AG08396 (cell line): Measurements from ENCODE around the gene KCNH8.
"Not testable (repeated sequence)": the region's sequence is repeated elsewhere in the genome, so short reads cannot be mapped to it uniquely, and the experiment has no call there.

Experiments used
- DNase-seq: peaks from one replicate; pipeline ENCODE4 v3.0.0; 2012; ENCODE audit warnings: low spot score, mixed read lengths

Gene KCNH8

DNA sequence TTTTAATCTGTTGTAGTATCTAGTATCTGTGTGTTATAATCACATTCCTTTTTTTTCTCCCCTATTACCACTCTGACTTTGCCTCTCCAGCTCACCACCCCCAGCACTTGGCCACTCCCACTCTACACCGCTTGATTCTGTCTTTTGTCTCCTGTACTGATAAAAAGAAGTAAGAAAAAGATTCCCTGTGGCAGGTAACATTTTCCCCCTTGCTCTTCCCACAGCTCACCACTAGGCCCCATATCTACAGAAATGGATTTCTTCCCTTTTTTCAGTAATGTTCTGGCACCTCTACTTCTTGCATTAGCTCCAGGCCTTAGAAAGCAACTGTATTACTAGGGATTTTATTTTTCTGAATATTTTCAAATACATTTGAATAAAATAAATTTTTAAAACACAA lies 25.6 kb downstream of the KCNH8 start:
- no peak for DNase-seq

DNA sequence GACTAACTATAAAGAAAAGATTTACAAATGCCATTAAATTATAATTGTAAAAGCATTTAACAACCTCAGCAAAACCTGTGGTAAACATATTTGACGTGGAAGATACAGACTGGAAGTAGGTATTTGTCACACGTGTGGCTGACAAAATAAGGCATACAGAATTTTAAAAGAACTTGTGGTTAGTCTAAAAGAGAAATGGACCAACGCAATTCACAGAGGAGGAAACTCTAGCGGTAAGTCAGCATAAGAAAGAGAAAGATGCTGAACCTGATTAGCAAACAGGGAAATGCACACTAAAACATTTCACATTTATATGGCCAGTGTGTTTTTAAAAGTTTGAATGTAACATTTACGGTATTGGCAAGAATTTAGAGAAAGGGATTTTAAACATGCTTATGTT lies 35.3 kb downstream of the KCNH8 start:
- no peak for DNase-seq

DNA sequence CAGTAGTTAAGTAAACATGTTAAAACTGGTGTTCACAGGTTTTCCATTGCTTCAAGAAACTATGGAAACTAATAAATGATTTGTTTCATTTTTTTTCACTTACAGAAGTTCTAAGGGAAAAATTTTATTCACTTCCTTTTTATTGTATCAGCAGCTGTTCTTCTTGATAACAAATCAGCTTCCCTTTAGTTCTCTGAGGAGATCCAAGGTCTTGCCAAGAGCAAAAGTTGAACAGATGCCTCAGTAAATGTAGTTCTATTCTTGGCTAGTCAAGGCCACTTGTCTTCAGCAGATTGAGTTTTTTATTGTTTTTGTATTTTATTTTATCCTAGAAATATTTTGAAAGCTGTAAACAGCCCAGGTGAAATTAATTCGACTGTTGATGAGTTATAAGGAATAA lies 41.8 kb downstream of the KCNH8 start:
- DNase-seq: no peak

DNA sequence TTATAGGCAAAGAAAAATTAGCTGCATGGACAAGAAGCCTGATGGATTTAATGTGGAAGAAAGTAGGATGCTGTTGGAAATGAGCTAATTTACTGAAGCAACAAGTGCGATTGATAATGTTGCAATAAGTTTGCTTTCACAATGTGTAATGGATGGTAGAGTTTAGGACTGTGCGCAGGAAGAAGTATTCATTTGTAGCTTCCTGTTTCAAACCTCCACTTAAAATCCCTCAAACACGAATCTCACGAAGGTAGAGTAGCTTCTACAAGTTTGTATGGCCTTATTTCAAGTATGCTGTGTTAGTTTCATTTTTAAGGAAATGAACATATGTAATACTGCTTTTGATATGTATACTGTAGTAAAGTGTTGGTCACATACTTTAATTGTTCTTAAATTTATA lies 42.3 kb downstream of the KCNH8 start:
- no peak for DNase-seq

DNA sequence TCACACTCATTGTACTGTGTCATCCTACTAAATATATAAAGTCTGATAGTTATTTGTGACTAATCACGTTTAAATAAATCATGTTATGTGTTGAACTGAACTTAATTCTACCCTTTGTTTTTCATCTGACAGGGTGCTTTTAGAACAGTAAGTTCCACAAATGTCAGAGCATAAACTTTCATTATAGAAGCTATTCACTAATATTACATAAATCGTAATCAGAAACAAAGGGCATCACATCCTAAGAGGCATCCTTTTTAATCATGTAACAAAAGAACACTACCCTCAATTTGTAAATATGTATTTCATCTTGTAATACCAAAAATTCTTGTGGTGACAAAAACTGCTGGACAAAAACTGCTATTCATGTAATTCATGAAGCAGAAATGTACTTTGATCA lies 50.8 kb downstream of the KCNH8 start:
- no peak for DNase-seq

DNA sequence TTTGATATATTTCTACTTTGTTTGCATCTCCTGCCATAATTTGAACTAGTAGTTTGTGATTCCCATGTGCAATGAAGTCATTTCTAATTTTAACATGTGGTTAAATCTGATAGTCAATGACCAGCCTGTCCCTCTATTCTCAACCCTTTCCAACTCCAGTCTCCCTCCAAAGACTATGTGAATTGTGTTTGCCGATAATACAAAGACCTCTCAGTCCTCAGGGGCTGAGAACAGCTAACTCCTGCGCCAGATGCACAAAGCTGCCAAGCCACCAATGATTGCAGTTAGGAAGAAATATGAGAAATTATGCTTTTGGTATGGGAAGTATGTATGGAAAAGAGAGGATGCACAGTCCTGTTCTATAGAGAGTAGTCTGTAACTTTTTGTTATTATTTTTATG lies 54.0 kb downstream of the KCNH8 start:
- no peak for DNase-seq

DNA sequence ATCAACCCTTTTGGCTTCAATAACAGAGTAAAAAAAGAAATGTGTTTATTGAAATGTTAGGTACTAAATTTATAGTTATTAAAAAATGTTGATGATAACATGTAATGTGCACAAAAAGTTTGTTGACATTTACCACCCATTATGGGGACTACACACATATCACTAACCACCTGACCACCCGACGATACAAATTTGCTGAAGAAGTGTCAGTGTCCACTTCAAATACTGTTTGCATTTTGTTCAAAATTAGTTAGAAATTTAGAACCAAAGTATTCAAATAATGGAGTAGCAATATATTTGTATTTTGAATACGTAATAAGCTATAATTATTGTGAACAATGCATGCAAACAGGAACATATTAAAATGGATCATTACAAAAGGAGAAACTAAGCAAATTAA lies 54.4 kb downstream of the KCNH8 start:
- no peak for DNase-seq

DNA sequence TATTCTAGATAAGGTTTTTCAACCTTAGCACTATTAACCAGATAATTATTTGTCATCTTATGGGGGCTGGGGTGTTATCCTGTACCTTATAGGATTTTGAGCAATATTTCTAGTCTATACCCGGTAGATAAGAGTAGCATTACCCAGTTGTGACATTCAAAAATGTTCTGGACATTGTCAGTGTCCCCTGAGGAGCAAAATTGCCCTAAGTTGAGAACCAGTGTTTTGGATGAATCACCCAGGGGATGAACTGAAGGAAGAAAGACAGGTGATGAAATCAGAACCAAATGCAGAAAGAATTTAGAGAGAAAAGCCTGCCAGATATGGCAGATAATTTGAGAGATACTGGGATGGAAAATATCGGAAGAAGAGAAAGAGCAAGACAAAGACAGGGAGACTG lies 58.2 kb downstream of the KCNH8 start:
- no peak for DNase-seq

DNA sequence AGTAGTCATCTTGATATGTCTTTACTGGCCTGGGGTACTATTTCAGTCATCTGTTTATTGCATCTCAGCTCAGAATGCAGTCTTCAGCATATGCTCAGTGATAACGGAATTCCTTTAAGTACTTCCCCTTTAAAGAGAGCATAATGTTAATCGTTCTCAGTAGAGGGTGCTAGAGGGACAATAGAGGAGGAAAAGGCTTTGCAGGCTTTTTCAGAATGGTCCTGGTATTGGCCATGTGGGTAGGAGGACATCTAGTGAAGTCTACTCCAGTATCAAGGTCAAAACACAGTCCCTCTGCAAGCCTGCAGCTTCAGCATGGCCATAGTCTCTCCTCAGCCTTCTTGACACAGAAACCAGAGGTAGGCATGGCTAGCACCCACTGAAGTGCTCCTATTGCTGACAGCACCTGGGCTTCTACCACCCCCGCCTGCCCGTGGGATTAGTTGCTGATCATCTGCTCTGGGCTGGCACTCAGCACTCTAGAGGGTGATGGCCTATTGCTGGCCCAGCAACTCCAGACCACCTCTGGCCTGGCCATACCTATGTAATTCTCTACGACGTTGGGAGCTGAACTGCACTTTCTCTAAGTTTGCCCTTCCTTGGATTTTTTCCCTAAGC lies 65.4 kb downstream of the KCNH8 start:
- no peak for DNase-seq

DNA sequence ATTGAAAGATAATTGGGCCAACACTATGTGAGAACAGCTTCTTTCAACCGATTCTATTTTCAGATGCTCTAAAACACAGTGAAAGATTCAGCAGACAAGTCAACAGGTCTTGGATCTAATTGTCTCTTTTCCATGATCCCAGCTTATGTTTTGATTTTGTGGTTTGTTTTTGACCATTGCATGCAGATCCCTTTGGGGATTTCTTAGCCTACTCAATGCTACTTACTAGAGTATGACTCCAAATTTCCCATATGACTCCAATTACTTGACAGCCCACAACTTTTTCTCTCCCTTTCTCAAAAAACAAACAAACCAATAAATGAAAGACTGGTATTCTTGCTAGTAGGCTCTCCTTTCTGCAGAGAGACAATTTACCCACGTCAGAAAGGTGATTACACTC lies 67.1 kb downstream of the KCNH8 start:
- no peak for DNase-seq

DNA sequence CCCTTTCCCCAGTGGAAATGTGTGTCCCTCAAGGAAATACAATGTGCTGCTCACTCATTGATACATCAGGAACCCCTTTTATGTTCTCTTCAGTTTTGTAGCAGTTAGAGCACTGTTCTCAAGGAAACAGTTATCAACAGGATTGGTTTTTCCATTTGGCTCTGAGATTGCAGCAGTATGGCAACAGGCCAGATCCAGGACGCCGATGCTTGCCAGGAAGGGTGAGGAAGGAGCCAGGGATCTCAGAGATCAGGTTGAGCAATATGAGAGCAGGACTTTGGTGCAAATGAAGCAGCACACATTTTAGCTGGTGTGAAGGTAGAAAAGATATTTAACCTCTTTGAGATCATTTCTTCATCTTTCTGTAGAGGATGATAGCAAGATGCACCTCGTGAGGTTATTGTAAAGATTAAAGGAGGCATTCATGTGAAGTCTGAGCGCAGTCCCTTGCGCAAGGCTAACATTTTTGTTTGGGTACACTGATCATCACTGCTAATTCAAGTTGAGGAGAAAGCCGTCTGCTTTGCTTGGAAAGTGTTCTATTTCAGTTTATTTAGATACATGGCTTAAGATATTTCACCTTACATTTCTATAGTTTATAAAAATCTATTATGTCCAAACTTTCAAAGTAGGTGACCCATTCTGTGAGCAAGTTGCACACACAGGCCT lies 68.5 kb downstream of the KCNH8 start:
- DNase-seq: no peak

DNA sequence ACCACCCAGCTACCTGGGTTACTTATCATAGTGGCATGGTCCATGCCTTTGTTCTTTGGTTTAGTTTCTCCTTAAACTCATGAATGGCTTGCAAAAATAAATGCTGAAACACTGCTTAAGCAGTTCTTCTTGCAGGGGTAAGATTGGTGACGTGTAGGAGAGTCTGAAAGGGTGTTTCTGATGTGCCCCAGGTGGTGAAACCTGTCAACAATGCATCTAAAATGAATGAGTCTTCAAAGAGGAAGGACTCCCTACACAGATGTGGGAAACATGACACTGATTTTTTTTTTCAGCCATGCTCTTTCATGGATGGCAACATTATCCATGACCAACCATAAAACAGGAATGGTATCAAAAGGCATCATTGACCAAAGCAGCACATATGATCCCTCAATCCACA lies 72.0 kb downstream of the KCNH8 start:
- DNase-seq: no peak

DNA sequence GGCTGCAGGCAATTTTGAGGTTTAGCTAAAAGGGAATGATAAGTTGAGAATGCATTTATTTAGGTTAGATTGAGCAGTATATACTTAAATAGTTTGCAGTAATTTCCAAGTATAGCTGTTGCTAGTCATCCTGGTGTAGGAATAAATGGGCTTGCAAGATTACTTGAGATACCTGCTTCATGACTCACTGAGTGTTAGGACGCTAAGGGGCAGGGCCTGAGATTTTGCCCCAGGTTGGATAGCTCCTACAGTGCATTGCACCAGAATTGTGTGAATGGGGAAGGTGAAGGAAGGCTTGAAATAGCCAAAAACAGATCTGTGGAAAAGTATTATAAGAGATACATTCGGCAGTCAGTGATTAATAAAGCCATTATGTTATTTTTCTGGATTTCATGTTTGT lies 72.8 kb downstream of the KCNH8 start:
- DNase-seq: no peak

DNA sequence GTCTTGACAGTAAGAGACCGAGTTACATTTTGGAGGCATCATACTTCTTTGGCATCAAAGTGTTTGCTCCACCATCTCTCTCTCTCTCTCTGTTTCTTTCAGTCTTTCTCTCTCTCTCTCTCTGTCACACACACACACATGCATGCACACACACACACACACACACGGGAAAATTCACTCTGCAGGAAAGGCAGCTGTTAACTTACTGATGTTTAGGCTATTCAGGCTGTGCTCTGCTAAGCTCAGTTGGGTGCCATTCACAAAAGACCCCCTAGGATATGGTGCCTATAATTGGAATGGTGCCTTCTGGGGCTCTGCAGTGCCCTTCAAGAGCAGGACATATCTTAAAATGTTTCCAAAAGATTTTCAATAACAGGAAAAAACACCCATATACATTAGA lies 78.2 kb downstream of the KCNH8 start:
- DNase-seq: no peak

DNA sequence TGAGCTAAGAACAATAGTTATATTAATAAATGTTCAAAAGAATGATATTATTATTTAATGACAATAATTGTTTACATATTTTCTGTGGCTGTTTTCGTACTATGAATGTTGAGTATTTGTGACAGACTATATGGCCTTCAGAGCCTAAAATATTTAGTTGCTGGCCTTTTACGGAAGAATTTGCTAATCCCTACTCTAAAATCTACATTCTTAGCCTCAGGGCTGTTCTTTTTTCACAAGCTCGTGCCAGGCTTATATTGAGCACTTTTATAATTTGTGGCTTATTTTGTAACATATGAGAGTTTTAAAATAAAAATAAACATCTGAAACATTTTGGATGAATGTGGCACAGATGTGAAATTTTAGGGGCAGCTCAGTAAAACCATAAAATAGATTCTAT lies 79.9 kb downstream of the KCNH8 start:
- no peak for DNase-seq

DNA sequence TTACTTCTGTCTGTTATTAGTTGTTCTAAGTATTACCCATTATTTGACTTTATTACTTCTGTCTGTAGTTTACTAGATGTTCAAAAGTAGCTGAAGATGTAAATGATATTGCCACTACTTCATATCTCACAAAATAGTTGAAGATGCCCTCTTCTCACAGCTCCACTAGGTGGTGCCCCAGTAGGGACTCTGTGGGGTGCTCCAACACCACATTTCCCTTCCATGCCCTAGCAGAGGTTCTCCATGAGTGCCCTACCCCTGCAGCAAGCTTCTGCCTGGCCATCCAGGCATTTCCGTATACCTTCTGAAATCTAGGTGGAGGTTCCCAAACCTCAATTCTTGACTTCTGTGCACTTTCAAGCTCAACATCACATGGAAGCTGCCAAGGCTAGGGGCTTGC lies 80.8 kb downstream of the KCNH8 start:
- no peak for DNase-seq

DNA sequence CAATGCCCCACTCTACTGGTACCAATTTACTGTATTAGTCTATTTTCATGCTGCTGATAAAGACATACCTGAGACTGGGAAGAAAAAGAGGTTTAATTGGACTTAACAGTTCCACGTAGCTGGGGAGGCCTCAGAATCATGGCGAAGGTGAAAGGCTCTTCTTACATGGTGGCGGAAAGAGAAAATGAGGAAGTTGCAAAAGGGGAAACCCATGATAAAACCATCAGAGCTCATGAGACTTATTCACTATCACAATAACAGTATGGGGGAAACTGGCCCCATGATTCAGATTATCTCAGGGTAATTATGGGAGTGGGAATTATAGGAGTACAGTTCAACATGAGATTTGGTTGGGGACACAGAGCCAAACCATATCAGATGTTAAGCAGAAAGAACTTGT lies 81.6 kb downstream of the KCNH8 start:
- DNase-seq: not testable (repeated sequence)

DNA sequence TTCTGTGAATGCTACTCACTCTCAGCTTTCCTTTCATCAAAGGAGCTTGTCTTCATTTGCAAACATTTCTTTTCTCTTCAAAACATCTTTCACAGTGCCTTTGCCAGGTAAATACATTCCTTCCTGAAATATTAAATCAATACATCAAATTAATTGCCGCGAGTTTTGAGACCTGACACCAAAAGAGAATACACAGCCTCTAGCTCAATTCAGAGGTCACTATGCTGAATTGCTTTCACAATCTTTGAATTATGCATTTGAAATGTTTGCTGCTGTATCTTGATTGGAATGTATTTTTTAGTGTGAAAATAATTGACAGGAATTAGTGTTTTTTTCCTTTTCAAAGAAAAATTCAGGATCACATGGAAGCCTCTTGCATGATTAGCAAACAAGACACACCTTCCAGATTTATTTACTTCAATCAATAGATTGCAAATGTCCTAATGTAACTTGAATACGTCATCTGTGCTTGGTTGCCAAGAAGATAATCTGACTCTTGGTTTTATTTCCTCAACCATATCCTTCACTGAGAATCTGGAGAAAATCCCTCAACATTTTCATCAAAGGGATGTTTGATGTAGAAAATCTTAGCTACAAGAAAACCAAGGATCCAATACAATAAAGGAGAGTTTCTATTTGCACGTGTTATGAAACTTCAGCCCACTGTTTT lies 83.6 kb downstream of the KCNH8 start:
- DNase-seq: no peak

DNA sequence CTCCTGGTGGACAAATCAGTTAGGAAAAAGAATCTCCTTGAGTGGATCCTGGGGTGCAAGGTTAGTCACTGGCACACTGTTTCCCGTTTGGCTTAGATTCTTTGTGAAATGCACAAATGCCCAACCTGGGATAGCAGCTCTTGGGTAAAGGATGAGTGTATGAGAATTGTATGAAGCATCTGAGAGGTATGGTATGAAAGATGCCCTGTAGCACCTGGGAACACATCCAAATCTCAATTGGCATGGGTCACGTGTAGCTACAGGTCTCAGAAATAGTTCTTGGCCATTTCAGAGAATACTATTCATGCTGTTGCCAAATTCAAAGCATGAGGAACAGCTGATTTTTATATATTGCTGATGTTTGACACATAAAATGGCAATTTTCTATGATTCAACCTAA lies 84.3 kb downstream of the KCNH8 start:
- no peak for DNase-seq

DNA sequence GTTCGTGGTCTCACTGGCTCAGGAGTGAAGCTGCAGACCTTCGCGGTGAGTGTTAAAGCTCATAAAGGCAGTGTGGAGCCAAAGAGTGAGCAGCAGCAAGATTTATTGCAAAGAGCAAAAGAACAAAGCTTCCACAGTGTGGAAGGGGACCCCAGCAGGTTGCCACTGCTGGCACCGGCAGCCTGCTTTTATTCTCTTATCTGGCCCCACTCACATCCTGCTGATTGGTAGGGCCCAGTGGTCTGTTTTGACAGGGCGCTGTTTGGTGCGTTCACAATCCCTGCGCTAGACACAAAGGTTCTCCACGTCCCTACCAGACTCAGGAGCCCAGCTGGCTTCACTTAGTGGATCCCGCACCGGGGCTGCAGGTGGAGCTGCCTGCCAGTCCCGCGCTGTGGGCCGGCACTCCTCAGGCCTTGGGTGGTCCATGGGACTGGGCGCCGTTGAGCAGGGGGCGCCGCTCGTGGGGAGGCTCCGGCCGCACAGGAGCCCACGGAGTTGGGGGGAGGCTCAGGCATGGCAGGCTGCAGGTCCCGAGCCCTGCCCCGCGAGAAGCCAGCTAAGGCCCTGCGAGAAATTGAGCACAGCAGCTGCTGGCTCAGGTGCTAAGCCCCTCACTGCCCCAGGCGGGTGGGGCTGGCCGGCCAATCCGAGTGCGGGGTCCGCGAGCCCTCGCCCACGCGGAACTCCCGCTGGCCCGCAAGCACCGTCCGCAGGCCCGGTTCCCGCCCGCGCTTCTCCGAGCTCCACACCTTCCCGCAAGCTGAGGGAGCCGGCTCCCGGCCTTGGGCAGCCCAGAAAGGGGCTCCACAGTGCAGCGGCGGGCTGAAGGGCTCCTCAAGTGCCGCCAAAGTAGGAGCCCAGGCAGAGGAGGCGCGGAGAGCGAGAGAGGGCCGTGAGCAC lies 85.8 kb downstream of the KCNH8 start:
- not testable (repeated sequence) for DNase-seq

DNA sequence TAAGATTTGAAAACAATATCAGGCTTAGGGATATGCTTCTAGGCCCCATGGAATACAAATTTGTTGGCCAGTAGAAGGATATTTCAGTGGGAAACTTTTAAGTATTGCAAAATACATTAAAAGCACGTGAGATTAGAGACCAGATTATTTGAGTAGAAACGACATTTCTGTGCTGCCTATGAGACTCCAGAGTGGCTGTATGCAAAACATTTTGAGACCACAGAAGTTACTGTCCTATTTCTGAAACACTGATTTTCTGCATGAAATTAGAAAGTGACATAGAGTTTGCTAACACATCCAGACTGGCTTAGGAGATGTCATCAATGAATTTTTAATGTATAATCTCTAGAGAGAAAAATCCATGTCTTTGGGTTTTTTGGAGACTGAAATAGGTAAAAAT lies 99.8 kb downstream of the KCNH8 start:
- DNase-seq: no peak

DNA sequence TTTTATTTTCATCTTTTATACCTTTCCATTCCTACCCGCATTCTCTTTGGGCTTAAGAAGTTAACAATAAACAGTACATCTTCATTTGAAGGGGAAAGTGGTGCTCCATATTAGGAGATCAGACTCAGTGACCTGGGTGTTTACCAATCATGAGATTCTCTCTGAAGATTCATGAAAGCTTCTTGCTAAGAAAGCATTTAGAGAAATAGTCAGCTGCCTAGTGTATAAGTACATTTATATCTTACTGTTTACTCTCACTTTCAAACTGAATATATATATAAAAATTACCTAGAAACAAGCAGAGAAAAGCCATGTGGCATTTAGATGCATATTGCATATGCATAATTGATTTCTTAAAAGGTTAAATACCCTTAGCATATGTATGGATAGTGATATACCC lies 100.5 kb downstream of the KCNH8 start:
- no peak for DNase-seq
